K562 (cell line): ENCODE data around the gene SIDT2. TPM values are rescaled to one million over a fixed set of nuclear protein-coding genes. Genes with fewer than 3 reads are reported as not detected.

Source experiments
- ATAC-seq: fragments of 200-7000 bp; cut with Tn5 transposase; 3 replicates; pipeline ENCODE4 v1.9.1; 2020; ENCODE audit warnings: moderate library complexity
- BruUV-seq: library from RNA; stranded (reverse); fragments of 400-500 nt; replicated peaks from 2 replicates; lab custom pipeline; 2021; lab: Mats Ljungman, UMichigan
- CTCF ChIA-PET: fragments of 300-600 bp; formaldehyde crosslinking; extraction: SDS; loops from one replicate; lab custom pipeline; 2021; ENCODE audit warnings: low intra/inter-chr PET ratio; lab: Yijun Ruan, JAX
- POLR2A ChIA-PET: fragments of 300-600, 350-650 bp; sonication (Branson Sonifier 250); formaldehyde crosslinking; extraction: SDS; loops from one replicate; lab custom pipeline; 2021; ENCODE audit warnings: antibody characterized with exemption, inconsistent platforms; lab: Yijun Ruan, JAX
- DNase-seq, 4 experiments: peaks; one replicate each; pipeline versions ENCODE4 v3.0.0 to v3.0.0-alpha.2; 2011 to 2018; ENCODE audit warnings: low spot score in 3 of 4, mixed read lengths in 3 of 4; ENCODE audit errors: extremely low read depth in 1 of 4
- FAIRE-seq: peaks from 2 replicates; lab custom pipeline; 2011; peaks lifted over from hg19 to GRCh38; lab: Jason Lieb, UNC
- H2AFZ ChIP-seq: 2 replicates; pipeline ENCODE4 v1.6.0; 2011; ENCODE audit warnings: low read depth, low read length, control low read depth, inconsistent platforms
- H3K27ac ChIP-seq: fragments of 200-600 bp; 3 replicates; pipeline ENCODE4 v1.8.0; 2011; ENCODE audit warnings: low read depth, mild to moderate bottlenecking, control low read depth, inconsistent platforms, low read length, moderate library complexity, mixed read lengths; ENCODE audit errors: extremely low read depth
- H3K27me3 ChIP-seq, 2 experiments: fragments of 300-600 bp in 1 of 2; 2 replicates in 1 of 2; 3 replicates in 1 of 2; pipeline versions ENCODE4 v1.6.0 to v1.8.0; 2011; ENCODE audit warnings: inconsistent platforms in 2 of 2, low read length in 2 of 2, mild to moderate bottlenecking in 1 of 2, mixed read lengths in 1 of 2, moderate library complexity in 1 of 2; ENCODE audit not compliant: control insufficient read depth in 2 of 2, insufficient read depth in 2 of 2
- H3K36me3 ChIP-seq: fragments of 300-600 bp; 3 replicates; pipeline ENCODE4 v1.8.0; 2011; ENCODE audit warnings: mild to moderate bottlenecking, low read length, inconsistent platforms; ENCODE audit not compliant: control insufficient read depth, insufficient read depth
- H3K4me1 ChIP-seq, 2 experiments: fragments of 200-600 bp in 1 of 2; replicated peaks in 1 of 2; 2 replicates in 1 of 2; 3 replicates in 1 of 2; pipeline versions ENCODE4 v1.5.1 to v1.8.0; 2011; ENCODE audit warnings: inconsistent platforms in 2 of 2, low read length in 2 of 2, mild to moderate bottlenecking in 1 of 2, mixed read lengths in 1 of 2, moderate library complexity in 1 of 2; ENCODE audit not compliant: control insufficient read depth in 2 of 2, insufficient read depth in 2 of 2
- H3K4me2 ChIP-seq: 2 replicates; pipeline ENCODE4 v1.6.1; 2011; ENCODE audit warnings: low read length, control low read depth, inconsistent platforms, mixed read lengths; ENCODE audit not compliant: insufficient read depth
- H3K4me3 ChIP-seq: fragments of 200-600 bp; sonication (generic), shearing (Covaris generic); 2 replicates; pipeline ENCODE4 v1.5.1; 2016; ENCODE audit warnings: control low read depth, inconsistent platforms
- H3K79me2 ChIP-seq: fragments of 200-600 bp; 3 replicates; pipeline ENCODE4 v1.8.0; 2011; ENCODE audit warnings: low read length, inconsistent platforms; ENCODE audit not compliant: control insufficient read depth, insufficient read depth
- H3K9ac ChIP-seq, 2 experiments: 2 replicates each; pipeline versions ENCODE4 v1.6.0 to v1.6.1; 2011; ENCODE audit warnings: low read depth in 2 of 2, low read length in 2 of 2, control low read depth in 1 of 2, inconsistent platforms in 1 of 2, mild to moderate bottlenecking in 1 of 2, mixed read lengths in 1 of 2; ENCODE audit not compliant: insufficient read depth in 1 of 2
- H3K9me1 ChIP-seq: one replicate; pipeline ENCODE4 v1.6.0; 2011; ENCODE audit warnings: inconsistent platforms, mild to moderate bottlenecking, low read length, moderate library complexity; ENCODE audit not compliant: control insufficient read depth, insufficient read depth
- H3K9me3 ChIP-seq: replicated peaks from 2 replicates; pipeline ENCODE4 v1.5.1; 2011; ENCODE audit warnings: low read depth, low read length, inconsistent platforms; ENCODE audit not compliant: control insufficient read depth, insufficient read depth
- H4K20me1 ChIP-seq: replicated peaks from 2 replicates; pipeline ENCODE4 v1.6.1; 2011; ENCODE audit warnings: low read length, inconsistent platforms, mixed read lengths; ENCODE audit not compliant: control insufficient read depth, insufficient read depth
- CHD1 ChIP-seq: fragments of 200-600 bp; sonication (generic); IDR thresholded peaks from one replicate; pipeline ENCODE4 v1.6.1; 2012; ENCODE audit warnings: mild to moderate bottlenecking, moderate library complexity, low read length, inconsistent platforms
- PREB ChIP-seq: sonication (generic); formaldehyde crosslinking; IDR thresholded peaks from 2 replicates; pipeline ENCODE4 v1.8.1; 2023; ENCODE audit warnings: mild to moderate bottlenecking, missing genetic modification reagents
- ZBTB2 ChIP-seq: fragments of 450-650 bp; IDR thresholded peaks from 2 replicates; pipeline ENCODE4 v1.6.1; 2016; ENCODE audit warnings: antibody characterized with exemption
- WGBS: fragments of 100-300 bp; shearing (Covaris generic); methylation state at CpG from one replicate; pipeline ENCODE4 v1.1.6; 2016; ENCODE audit warnings: low coverage, mixed read lengths; ENCODE audit not compliant: insufficient coverage; ENCODE audit errors: missing lambda C conversion rate; 5-methylcytosine and 5-hydroxymethylcytosine counted together
- in situ Hi-C: fragments of 300-500 bp; cut with MboI; formaldehyde crosslinking; loops from 4 replicates; pipeline ENCODE4 v1.15.0; 2018; ENCODE audit warnings: inconsistent platforms, mixed read lengths
- intact Hi-C: fragments of 100-400 bp; cut with micrococcal nuclease; formaldehyde crosslinking; loops from 2 replicates; pipeline ENCODE4 v1.14.2; 2022
- polyA plus RNA-seq, 8 experiments: library from polyadenylated mRNA; depleted of rRNA in 4 of 8; stranded (reverse) in 5 of 8; unstranded in 3 of 8; fragments of >200 nt; fragmentation: Nextera tagmentation in 2 of 8; fragmentation: Illumina TruSeq in 1 of 8; extraction: Ambion mirVana in 2 of 8; extraction: Trizol in 1 of 8; gene quantifications; 2 replicates each; pipeline versions ENCODE4 v1.2.1 to v1.2.3, GENCODE V29; 2011 to 2014; ENCODE audit warnings: inconsistent platforms in 1 of 8, missing spikeins in 1 of 8
- total RNA-seq, 7 experiments: library from RNA; depleted of rRNA in 6 of 7; stranded (reverse); fragments of >200 nt in 6 of 7; fragmentation: Illumina TruSeq in 2 of 7; extraction: Trizol in 2 of 7; gene quantifications; 2 replicates each; pipeline versions ENCODE4 v1.2.1 to v1.2.3, GENCODE V29; 2011 to 2021; ENCODE audit warnings: low replicate concordance in 1 of 7

The SIDT2 gene
- total and polyA plus RNA-seq, 9 of the 15 experiments (the other 6 are each of a cell fraction or from before 2014, with no cell fraction given): 2.4 to 20.2 (median 6.5) TPM

GRCh38 chr11:117214404-117215110, 36.0 kb downstream of the SIDT2 start:
- TF ChIP-seq ZBTB2 (no peak), PREB (CRISPR knock-in tag) (no peak), CHD1 (no peak)
- WGBS: 95% methylated on average over 7 of the region's 7 CpGs
- H3K79me2 ChIP-seq: no peaks in the 10 kb centered on the region
- no peak overlapping the region for H2AFZ ChIP-seq
- peaks cover 3% of the 10 kb centered on the region for H3K9me1 ChIP-seq
- no peak overlapping the region for H3K4me3 ChIP-seq
- H3K9me3 ChIP-seq: no peaks in the 10 kb centered on the region
- H3K9ac ChIP-seq: no peak overlapping the region
- H3K27ac ChIP-seq: no peak overlapping the region
- H3K4me2 ChIP-seq: no peak overlapping the region
- H3K36me3 ChIP-seq: peaks cover 52% of the 10 kb centered on the region
- intact Hi-C loops: no loop called here
- no peak for FAIRE-seq
- ATAC-seq: no peak
- in situ Hi-C loops: no loop called here
- H3K27me3 ChIP-seq: no peaks in the 10 kb centered on the region
- POLR2A ChIA-PET: interaction anchor here (0.7 to 1.0 kb wide), 3 partner anchors 10 to 16 kb away, joined by 3 to 5 read pairs (median 3); no protein-coding TSS in a partner anchor
- CTCF ChIA-PET: no interaction called here
- peaks cover 9 to 12% of the 10 kb centered on the region in 2 experiments; a peak in 4 of 5 replicates for H3K4me1 ChIP-seq
- no peaks in the 10 kb centered on the region for H4K20me1 ChIP-seq
- no TSS peak for BruUV-seq
- no peak for DNase-seq
